GM13976 (cell line): ENCODE measurements around the gene HSPE1.

ENCODE experiments used
- DNase-seq: peaks from one replicate; pipeline ENCODE4 v3.0.0; 2012; ENCODE audit warnings: low spot score
- in situ Hi-C: fragments of 300-500 bp; cut with MboI; formaldehyde crosslinking; loops from one replicate; pipeline ENCODE4 v1.12.0; 2022; ENCODE audit warnings: low sequenced_read_pairs, mixed read lengths, inconsistent platforms; ENCODE audit not compliant: unreplicated experiment
- TF ChIP-seq, protein P1 (sequence below): IDR thresholded peaks from 2 replicates; pipeline ENCODE4 v1.5.1; 2012; ENCODE audit warnings: borderline replicate concordance, mild to moderate bottlenecking; ENCODE audit not compliant: insufficient read depth; ENCODE audit errors: extremely low read depth, missing control alignments, control extremely low read depth

Gene HSPE1

GRCh38 chr2:197498937-197499593, 1.1 kb upstream of the HSPE1 start:
- DNase-seq: peak; percentile 62
- in situ Hi-C loops: no loop called here
- TF ChIP-seq, protein P1, sequence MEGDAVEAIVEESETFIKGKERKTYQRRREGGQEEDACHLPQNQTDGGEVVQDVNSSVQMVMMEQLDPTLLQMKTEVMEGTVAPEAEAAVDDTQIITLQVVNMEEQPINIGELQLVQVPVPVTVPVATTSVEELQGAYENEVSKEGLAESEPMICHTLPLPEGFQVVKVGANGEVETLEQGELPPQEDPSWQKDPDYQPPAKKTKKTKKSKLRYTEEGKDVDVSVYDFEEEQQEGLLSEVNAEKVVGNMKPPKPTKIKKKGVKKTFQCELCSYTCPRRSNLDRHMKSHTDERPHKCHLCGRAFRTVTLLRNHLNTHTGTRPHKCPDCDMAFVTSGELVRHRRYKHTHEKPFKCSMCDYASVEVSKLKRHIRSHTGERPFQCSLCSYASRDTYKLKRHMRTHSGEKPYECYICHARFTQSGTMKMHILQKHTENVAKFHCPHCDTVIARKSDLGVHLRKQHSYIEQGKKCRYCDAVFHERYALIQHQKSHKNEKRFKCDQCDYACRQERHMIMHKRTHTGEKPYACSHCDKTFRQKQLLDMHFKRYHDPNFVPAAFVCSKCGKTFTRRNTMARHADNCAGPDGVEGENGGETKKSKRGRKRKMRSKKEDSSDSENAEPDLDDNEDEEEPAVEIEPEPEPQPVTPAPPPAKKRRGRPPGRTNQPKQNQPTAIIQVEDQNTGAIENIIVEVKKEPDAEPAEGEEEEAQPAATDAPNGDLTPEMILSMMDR: no peak

- no peak for DNase-seq
- in situ Hi-C loops: no loop called here
- TF ChIP-seq, protein P1: no peak
These were observed 438 bp downstream of the HSPE1 start for GRCh38 chr2:197500503-197501131.

- TF ChIP-seq, protein P1: no peak
- in situ Hi-C loops: no loop called here
- DNase-seq: no peak
These were observed 2.0 kb downstream of the HSPE1 start for GRCh38 chr2:197502201-197502600.

- TF ChIP-seq, protein P1: no peak
- no peak for DNase-seq
- in situ Hi-C loops: no loop called here
These were observed 2.5 kb downstream of the HSPE1 start for GRCh38 chr2:197502685-197503084.

- in situ Hi-C loops: no loop called here
- TF ChIP-seq, protein P1: no peak
- DNase-seq: no peak
These were observed 3.8 kb downstream of the HSPE1 start for GRCh38 chr2:197504000-197504399.

DNA sequence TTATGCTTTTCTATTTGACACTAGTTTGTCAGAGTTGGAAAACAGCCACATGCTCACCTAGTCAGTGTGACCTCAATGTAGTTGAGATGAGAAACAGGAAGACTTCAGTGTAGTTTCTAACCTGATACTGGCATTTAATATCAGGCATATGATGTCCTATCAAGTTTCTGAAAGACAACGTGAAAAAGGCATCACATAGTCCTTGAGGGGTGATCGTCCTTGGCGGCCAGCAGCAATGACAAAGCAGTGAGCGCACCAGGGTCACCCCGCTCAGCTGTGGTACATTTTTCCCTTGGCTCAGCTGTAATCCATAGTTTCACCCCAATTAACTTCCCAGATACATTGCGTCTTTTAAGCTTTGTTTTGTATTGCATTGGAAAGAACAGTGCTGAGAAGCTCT, 4.3 kb downstream of the HSPE1 start:
- no peak for DNase-seq
- TF ChIP-seq, protein P1: no peak
- in situ Hi-C loops: no loop called here

GRCh38 chr2:197506658-197507057, 6.5 kb downstream of the HSPE1 start:
- in situ Hi-C loops: no loop called here
- DNase-seq: no peak
- TF ChIP-seq, protein P1: no peak
